Keratinocyte (primary cell): Measurements from ENCODE around the gene CCDC200. TPM values are rescaled to one million over a fixed set of nuclear protein-coding genes. Genes with fewer than 3 reads are reported as not detected.
"Not testable (repeated sequence)": the region's sequence is repeated elsewhere in the genome, so short reads cannot be mapped to it uniquely, and the experiment has no call there.

ENCODE experiments used
- DNase-seq: peaks from one replicate; pipeline ENCODE4 v3.0.0-alpha.2; 2011; ENCODE audit warnings: low read depth, missing footprints, low spot score
- FAIRE-seq: peaks from 2 replicates; lab custom pipeline; 2011; peaks lifted over from hg19 to GRCh38; lab: Jason Lieb, UNC
- H2AFZ ChIP-seq: 2 replicates; pipeline ENCODE4 v1.6.0; 2012; ENCODE audit warnings: low read length, control low read depth, inconsistent platforms; ENCODE audit not compliant: control insufficient read depth
- H3K27ac ChIP-seq: 2 replicates; pipeline ENCODE4 v1.5.1; 2011; ENCODE audit warnings: low read length; ENCODE audit not compliant: control insufficient read depth, insufficient read depth
- H3K27me3 ChIP-seq: 3 replicates; pipeline ENCODE4 v1.6.0; 2011; ENCODE audit warnings: low read length; ENCODE audit not compliant: control insufficient read depth, insufficient read depth; ENCODE audit errors: extremely low read depth
- H3K36me3 ChIP-seq, 2 experiments: 2 replicates in 1 of 2; 3 replicates in 1 of 2; pipeline ENCODE4 v1.5.1; 2011; ENCODE audit warnings: low read length in 2 of 2, mild to moderate bottlenecking in 1 of 2; ENCODE audit not compliant: control insufficient read depth in 2 of 2, insufficient read depth in 2 of 2; ENCODE audit errors: extremely low read depth in 1 of 2
- H3K4me1 ChIP-seq: 3 replicates; pipeline ENCODE4 v1.5.1; 2011; ENCODE audit warnings: low read length; ENCODE audit not compliant: control insufficient read depth, insufficient read depth; ENCODE audit errors: extremely low read depth
- H3K4me2 ChIP-seq: 3 replicates; pipeline ENCODE4 v1.6.0; 2011; ENCODE audit warnings: low read depth, low read length; ENCODE audit not compliant: control insufficient read depth, insufficient read depth; ENCODE audit errors: extremely low read depth
- H3K4me3 ChIP-seq, 3 experiments: fragments of 200-600 bp in 1 of 3; sonication (generic) in 1 of 3; 2 replicates in 2 of 3; 3 replicates in 1 of 3; pipeline ENCODE4 v1.5.1; 2011 to 2016; ENCODE audit warnings: low read length in 3 of 3, mild to moderate bottlenecking in 3 of 3, control low read depth in 2 of 3, inconsistent platforms in 1 of 3, low read depth in 1 of 3, mixed read lengths in 1 of 3, mixed run types in 1 of 3, moderate library complexity in 1 of 3; ENCODE audit not compliant: control insufficient read depth in 2 of 3, insufficient read depth in 2 of 3; ENCODE audit errors: extremely low read depth in 1 of 3
- H3K79me2 ChIP-seq: 2 replicates; pipeline ENCODE4 v1.6.0; 2012; ENCODE audit warnings: low read length; ENCODE audit not compliant: control insufficient read depth, insufficient read depth
- H3K9ac ChIP-seq: 3 replicates; pipeline ENCODE4 v1.6.0; 2011; ENCODE audit warnings: low read length; ENCODE audit not compliant: control insufficient read depth, insufficient read depth; ENCODE audit errors: extremely low read depth
- H3K9me1 ChIP-seq: 3 replicates; pipeline ENCODE4 v1.6.0; 2011; ENCODE audit warnings: low read length; ENCODE audit not compliant: control insufficient read depth, insufficient read depth; ENCODE audit errors: extremely low read depth
- H3K9me3 ChIP-seq: 2 replicates; pipeline ENCODE4 v1.5.1; 2012; ENCODE audit warnings: low read depth, low read length; ENCODE audit not compliant: control insufficient read depth
- H4K20me1 ChIP-seq: 3 replicates; pipeline ENCODE4 v1.6.0; 2011; ENCODE audit warnings: low read length; ENCODE audit not compliant: control insufficient read depth, insufficient read depth; ENCODE audit errors: extremely low read depth
- CTCF ChIP-seq, 3 experiments: IDR thresholded peaks in 1 of 3; conservative IDR thresholded peaks in 1 of 3; optimal IDR thresholded peaks in 1 of 3; 2 replicates in 2 of 3; 3 replicates in 1 of 3; pipeline versions ENCODE3 to v1.5.1; 2011; ENCODE audit warnings: low read length in 3 of 3, mild to moderate bottlenecking in 3 of 3, moderate library complexity in 2 of 3, control low read depth in 1 of 3, inconsistent platforms in 1 of 3; ENCODE audit not compliant: insufficient read depth in 2 of 3; ENCODE audit errors: extremely low read depth in 1 of 3
- EZH2 ChIP-seq: IDR thresholded peaks from one replicate; pipeline ENCODE4 v1.6.1; 2012; ENCODE audit warnings: inconsistent platforms, mild to moderate bottlenecking, low read length, moderate library complexity
- dilution Hi-C: fragments of 300-500 bp; cut with MboI; formaldehyde crosslinking; loops from one replicate; pipeline ENCODE4 v1.7.0; 2020; ENCODE audit warnings: low sequenced_read_pairs; ENCODE audit not compliant: extremely low pct_ligation_motif_present
- polyA plus RNA-seq, 5 experiments: library from polyadenylated mRNA; depleted of rRNA in 3 of 5; stranded (reverse) in 3 of 5; stranded (forward) in 1 of 5; unstranded in 1 of 5; fragments of >200 nt; gene quantifications; 1 replicate in 1 of 5; 2 replicates in 3 of 5; 3 replicates in 1 of 5; pipeline versions ENCODE4 v1.2.1 to v1.2.3, GENCODE V29; 2011 to 2012; ENCODE audit warnings: missing spikeins in 2 of 5, low read depth in 1 of 5, low replicate concordance in 1 of 5

The CCDC200 gene
- polyA plus RNA-seq, 1 donor (not counting 4 experiments of a cell fraction or from before 2014, with no cell fraction given): not detected

- H2AFZ ChIP-seq: not testable (repeated sequence)
These were observed 3.7 kb upstream of the CCDC200 start for GRCh38 chr17:43232021-43232699.

GRCh38 chr17:43231205-43232020 is 3.0 kb upstream of the CCDC200 start:
- H3K36me3 ChIP-seq, DNase-seq, dilution Hi-C loops, FAIRE-seq, H3K9me1 ChIP-seq, H3K9ac ChIP-seq, H2AFZ ChIP-seq, H3K27ac ChIP-seq, H3K4me2 ChIP-seq, H3K4me1 ChIP-seq, H3K79me2 ChIP-seq, H3K4me3 ChIP-seq, H3K27me3 ChIP-seq, H4K20me1 ChIP-seq, H3K9me3 ChIP-seq: not testable (repeated sequence)

More at GRCh38 chr17:43232021-43232699, 3.7 kb upstream of the CCDC200 start:
- DNase-seq, dilution Hi-C loops, H3K79me2 ChIP-seq, H3K9me3 ChIP-seq, H3K9me1 ChIP-seq, FAIRE-seq, H3K4me3 ChIP-seq, H3K4me2 ChIP-seq, H3K36me3 ChIP-seq, H3K9ac ChIP-seq, H3K27me3 ChIP-seq, H4K20me1 ChIP-seq, H3K27ac ChIP-seq, H3K4me1 ChIP-seq: not testable (repeated sequence)

- Histone ChIP-seq H3K79me2 (no peaks in the 10 kb centered on the region), H3K4me3 (no peak overlapping the region), H4K20me1 (no peaks in the 10 kb centered on the region), H3K4me2 (no peak overlapping the region), H3K9me1 (no peaks in the 10 kb centered on the region), H3K4me1 (no peaks in the 10 kb centered on the region), H3K27me3 (no peaks in the 10 kb centered on the region), H3K9me3 (no peaks in the 10 kb centered on the region), H2AFZ (no peak overlapping the region), H3K36me3 (peaks cover 0 to 4% of the 10 kb centered on the region in 2 experiments), H3K27ac (no peak overlapping the region), H3K9ac (no peak overlapping the region)
- DNase-seq (no peak), FAIRE-seq (no peak)
- TF ChIP-seq EZH2 (no peak), CTCF (optimal IDR thresholded peaks at IDR 0.05 in 1 of 3, IDR thresholded peaks at IDR 0.05 in 1 of 3, conservative IDR thresholded peaks at IDR 0.05 in 1 of 3; ENCODE audit: extremely low read depth in 1 of 3, insufficient read depth in 2 of 3, low read length in 3 of 3) (no peak)
- dilution Hi-C loops: no loop called here
These were observed 2.0 kb downstream of the CCDC200 start for GRCh38 chr17:43226393-43226792.
